GM19025 (cell line): ENCODE results near the gene PDE3B.
"Not testable (repeated sequence)": the region's sequence is repeated elsewhere in the genome, so short reads cannot be mapped to it uniquely, and the experiment has no call there.

Experiments used
- ATAC-seq: cut with Tn5 transposase; IDR thresholded peaks from one replicate; pipeline ENCODE4 v1.9.1; 2021; ENCODE audit warnings: mild to moderate bottlenecking, low read depth, moderate library complexity; ENCODE audit not compliant: unreplicated experiment

Gene PDE3B

DNA sequence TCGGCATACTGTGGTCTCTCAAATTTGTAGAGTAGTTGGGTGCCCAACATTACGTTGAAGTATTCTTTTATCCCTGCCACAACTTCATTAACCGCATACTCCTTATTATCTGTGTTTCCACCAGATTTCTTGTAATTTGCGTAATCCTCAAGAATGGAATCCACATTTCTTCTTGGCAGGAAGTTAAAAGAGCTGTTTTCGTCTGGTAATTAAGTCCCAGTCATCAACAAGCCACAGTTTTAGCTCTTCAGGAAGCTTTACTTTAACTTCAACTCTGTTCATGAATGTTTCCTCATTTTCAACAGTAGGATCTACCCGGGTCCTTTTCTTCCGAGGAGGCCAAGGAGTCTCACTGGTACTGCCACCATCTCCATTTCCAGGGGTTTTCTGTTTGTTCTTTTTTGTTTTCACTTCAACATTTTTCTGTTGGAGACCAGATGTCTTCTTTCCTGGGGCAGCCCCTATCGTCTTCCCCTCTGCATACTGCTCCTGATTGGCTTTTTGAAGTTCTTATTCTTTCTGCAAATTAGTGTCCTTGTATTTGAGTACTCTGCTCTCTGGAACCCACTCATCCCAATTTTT, 30.3 kb downstream of the PDE3B start:
- ATAC-seq, result no peak

DNA sequence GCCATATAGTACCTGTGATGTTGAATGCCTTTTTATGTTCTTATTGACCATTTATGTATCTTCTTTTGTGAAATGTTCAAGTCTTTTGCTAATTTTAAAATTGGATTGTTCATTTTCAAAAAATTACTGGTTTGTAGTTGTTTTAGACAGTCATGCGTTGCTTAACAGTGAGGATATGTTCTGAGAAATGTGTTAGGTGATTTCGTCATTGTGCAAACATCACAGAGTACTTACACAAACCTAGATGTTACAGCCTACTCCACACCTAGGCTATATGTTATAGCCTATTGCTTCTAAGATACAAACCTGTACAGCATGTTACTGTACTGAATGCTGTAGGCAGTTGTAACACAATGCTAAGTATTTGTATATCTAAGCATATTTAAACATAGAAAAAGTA, 32.5 kb downstream of the PDE3B start:
- ATAC-seq, result no peak

DNA sequence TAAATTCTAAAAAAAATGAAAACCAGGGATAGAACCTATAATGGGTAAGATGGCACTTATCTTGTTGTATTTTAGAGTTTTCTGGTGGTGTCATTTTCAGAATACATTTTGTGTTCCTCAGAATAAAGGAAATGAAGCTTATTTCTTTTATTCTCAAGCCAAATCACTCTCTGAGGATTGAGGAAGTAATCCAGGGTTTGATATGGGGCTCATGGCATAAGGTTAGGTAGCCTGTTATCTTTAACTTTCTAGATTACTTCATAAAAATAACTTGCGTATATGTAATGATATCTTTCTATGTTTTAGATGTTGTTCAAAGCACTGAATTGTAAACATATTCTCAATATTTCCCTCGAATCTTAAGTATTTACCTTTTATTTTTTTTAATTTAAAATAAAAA, 33.5 kb downstream of the PDE3B start:
- no peak for ATAC-seq

DNA sequence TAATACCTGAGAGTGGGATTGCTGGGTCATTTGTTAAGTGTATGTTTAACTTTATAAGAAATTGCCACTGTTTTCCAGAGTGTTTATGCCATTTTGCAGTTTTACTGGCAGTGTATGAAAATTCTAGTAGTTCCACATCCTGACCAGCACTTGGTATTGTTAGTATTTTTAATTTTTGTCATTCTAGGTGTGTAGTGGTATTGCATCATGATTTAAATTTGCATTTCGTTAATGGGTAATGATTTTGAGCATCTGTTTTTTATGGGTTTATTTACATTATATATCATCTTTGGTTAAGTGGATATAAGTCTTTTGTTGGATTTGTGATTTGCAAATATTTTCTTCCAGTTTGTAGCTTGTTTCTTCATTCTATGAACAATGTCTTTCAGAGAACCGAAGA, 34.7 kb downstream of the PDE3B start:
- ATAC-seq, result no peak

DNA sequence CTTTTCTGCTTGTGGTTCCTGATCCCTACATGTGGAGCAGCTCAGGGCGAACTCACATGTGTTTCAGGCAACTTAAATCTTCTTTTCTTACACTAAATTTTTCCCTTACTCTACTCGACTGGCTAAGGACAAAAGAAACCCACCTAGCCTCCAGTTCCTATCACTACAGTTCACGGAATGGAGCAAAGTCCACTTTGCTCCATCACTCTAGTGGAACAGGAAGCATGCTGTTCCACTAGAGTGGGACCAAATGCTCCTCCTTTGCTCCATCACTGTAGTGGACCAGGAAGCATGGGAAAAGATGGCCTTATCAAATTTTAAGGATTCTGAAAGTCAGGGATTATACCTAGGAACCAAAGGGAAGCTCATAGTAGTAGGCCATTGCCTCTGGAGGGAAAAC, 36.1 kb downstream of the PDE3B start:
- ATAC-seq, result no peak

DNA sequence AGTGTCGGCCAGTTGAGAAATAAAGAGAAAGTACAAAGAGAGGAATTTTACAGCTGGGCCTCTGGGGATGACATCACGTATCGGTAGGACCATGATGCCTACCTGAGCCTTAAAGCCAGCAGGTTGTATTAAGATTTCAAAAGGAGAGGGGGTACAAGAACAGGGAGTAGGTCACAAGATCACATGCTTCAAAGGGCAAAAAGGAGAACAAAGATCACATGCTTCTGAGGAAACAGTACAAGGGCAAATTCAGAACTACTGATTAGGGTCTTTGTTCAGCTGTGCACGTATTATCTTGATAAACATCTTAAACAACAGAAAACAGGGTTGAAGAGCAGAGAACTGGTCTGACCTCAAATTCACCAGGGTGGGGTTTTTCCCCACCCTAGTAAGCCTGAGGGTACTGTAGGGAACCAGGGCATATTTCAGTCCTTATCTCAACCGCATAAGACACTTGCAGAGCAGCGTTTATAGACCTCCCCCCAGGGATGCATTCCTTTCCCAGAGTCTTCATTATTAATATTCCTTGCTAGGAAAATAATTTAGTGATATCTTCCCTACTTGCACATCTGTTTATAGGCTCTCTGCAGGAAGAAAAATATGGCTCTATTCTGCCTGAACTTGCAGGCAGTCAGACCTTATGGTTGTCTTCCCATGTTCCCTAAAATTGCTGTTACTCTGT, 40.8 kb downstream of the PDE3B start:
- ATAC-seq, result not testable (repeated sequence)

DNA sequence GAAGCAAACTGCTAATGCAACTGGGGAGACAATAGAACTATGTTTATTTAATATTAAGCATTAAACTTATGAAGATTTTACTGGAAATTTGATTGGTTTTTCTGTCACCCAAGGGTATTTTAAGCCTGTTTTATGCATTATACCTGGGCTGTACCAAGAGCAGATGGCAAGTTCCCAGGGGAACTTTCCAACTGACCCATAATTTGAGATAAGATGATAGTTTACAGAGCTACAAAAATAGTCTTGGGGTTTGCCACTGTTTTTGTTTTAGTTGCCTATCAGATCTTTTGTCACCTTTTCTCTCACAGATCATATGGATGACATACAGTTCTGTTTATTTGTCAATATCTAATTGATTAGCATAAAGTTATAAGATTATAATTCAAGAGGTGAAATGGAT, 43.9 kb downstream of the PDE3B start:
- ATAC-seq, result no peak

DNA sequence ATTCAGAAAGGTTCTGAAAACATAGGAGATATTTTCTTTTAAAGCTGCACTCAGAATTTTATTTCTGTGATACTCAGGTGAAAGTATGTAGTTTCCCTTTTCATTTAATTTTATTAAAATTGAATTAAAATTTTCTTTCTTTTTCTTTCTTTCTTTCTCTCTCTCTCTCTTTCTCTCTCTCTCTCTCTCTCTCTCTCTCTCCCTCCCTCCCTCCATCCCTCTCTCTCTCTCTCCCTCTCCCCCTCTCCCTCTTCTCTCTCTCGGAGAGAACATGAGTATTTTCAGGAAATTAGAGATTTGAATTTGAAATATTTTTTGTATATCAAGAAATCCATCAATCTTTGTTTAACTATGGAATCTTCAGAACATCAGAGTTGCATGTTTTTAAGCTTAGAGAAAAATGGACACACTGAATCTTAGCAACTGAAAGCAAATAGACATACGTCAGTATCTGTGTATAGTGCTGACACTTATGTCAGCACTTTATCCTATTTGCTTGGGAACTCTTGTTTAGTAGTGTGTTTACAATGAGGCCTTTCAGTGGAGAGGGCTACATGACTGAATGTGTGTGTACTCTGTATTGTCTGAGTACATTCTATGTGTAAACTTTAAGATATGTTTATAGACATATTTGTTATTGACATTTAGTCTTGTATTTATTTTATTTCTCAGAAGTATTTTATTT, 44.5 kb downstream of the PDE3B start:
- no peak for ATAC-seq

DNA sequence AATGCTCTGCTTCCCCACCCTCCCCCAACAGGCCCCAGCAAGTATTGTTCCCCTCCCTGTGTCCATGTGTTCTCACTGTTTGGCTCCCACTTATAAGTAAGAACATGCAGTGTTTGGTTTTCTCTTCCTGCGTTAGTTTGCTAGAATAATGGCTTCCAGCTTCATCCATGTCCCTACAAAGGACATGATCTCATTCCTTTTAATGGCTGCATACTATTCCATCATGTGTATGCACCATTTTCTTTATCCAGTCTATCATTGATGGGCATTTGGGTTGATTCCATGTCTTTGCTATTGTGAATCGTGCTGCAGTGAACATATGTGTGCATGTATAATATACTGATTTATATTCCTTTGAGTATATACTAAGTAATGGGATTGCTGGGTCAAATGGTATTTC, 52.1 kb downstream of the PDE3B start:
- not testable (repeated sequence) for ATAC-seq

DNA sequence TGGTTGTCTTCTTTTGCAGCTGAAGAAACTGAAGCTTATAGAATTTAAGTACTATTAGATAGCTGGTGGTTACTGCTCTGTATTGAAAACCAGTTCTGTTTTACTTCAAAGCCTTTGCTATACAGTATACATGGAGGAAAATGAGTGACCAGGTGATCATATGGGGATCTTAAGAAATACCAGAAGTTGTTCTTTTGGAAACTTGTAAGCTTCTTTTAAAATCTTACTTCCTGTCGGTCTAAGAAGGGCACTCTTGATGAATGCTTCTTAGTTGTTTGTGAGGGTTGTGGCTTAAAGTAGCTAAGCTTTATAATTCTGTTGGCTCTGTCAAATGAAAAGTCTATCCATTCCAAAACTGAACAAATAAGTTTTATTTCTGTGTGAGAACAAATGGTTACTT, 55.2 kb downstream of the PDE3B start:
- no peak for ATAC-seq

DNA sequence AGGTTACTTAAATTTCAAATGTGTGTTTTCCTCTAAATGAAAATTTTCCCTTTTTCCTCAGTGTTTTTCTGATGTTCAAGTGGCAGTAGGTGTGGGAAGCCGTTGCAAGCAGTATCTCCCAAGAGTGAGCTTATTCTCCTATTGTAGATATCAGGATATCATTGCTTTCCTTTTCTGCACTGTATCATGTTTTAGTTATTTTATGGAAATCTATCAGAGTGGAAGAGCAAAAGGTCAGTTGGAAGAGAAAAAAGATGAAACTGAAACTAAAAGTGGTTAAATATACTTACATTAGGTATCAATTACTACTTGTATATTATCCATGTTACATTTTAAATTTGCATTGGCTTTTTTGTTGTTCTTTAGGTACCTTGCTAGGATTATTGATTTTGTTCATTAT, 57.0 kb downstream of the PDE3B start:
- no peak for ATAC-seq

DNA sequence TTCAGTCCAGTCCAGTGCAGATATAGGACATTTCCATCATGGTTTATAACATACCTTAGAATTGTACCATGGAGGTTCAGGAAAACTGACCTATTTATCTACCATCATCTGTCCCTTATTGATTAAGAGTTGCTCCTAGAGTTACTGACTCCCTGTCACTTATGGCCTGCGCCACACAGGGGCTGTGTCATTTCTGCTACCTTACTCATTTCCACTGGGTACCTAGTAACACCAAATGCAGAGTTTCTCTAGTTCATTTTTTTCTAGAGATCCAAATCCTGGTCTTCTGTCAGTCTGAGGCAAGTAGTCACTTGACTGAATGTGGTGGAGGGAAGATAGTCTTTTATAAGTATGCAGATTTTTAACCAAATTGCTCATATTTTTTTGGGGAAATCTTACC, 59.2 kb downstream of the PDE3B start:
- no peak for ATAC-seq

DNA sequence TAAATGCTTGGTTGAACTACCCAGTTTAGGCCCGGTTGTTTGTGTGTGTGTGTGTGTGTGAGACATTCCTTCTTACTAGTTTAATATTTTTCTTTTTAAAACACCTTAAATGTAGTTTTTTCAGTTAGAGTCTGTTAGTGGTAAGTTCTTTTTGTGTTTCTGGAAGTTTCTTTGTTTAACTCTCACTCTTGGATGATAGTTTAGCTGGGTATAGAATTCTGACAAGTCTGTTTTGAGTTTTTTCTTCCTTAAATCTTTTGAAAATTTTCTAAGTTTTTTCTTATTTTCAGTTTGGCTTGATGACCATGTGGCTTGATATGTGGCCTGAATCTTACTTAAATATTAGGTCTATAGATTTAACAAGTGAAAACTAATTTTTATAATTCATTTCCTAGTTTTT, 60.1 kb downstream of the PDE3B start:
- ATAC-seq, result no peak

DNA sequence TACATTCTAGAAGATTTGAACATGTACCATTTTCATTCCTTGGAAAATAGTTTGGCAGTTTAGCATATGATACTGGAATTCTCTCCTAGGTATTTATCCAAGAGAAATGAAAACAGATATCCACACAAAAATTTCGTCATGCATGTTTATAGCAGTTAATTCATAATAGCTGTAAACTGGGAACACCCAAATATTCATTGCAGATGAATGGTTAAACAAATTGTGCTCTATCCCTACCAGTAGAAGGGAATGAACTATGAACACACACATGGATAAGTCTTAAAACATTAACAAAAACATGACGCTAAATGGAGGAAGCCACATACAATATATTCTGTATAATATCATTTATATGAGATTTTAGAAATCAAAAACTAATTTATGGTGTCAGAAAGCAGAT, 61.5 kb downstream of the PDE3B start:
- no peak for ATAC-seq

DNA sequence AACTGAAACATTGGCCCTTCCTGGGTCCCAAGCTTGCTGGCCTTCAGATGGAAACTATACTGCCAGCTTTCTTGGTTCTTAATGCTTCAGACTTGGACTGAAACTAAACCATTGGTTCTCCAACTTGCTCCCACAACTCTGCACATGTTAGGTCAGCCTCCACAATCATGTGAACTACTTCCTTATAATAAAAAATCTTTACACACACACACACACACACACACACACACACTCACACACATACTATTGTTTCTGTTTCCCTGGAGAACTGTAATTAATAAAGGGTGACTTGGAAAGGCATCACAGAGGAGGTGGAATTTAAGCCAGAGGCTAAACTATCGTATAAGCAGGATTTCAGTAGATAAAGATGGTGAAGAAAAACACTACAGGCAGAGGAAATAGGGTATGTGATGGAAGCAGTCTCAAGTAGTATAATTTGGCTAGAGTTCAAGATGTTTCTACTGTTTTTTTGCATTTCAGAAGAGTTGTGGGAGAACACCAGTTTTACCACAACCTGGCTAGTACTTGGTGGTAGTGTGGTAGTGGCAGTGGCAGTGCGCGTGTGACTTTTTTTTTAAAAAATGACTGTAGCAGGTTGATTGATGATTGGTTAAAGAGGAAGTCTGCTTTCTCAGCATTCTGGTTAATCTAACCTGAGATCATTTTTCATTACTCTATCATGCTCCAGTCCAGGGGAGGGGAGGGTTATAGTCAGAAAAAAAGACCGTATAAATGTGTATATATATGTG, 70.1 kb downstream of the PDE3B start:
- no peak for ATAC-seq

DNA sequence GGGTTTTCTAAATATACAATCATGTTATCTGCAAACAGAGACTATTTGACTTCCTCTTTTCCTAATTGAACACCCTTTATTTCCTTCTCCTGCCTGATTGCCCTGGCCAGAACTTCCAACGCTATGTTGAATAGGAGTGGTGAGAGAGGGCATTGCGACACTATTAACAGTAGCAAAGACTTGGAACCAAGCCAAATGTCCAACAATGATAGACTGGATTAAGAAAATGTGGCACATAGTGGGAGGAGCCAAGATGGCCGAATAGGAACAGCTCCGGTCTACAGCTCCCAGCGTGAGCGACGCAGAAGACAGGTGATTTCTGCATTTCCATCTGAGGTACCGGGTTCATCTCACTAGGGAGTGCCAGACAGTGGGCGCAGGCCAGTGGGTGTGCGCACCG, 72.1 kb downstream of the PDE3B start:
- ATAC-seq, result not testable (repeated sequence)

DNA sequence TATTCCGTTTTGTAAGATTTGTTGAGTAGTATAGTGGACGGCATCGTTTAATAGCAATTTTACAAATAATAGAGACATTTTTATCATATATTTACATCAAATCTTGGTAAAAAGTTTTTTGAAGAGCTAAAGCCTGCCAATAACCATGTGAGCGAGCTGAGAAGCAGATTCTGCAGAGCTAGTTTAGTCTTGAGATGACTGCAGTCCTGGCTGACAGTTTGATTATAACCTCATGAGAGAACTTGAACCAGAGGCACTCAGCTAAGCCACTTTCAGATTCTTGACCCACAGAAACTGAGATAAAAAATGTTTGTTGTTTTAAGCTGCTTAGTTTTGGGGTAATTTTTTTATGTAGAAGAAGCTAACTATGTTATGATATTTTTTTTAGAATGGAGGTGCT, 78.9 kb downstream of the PDE3B start:
- no peak for ATAC-seq

DNA sequence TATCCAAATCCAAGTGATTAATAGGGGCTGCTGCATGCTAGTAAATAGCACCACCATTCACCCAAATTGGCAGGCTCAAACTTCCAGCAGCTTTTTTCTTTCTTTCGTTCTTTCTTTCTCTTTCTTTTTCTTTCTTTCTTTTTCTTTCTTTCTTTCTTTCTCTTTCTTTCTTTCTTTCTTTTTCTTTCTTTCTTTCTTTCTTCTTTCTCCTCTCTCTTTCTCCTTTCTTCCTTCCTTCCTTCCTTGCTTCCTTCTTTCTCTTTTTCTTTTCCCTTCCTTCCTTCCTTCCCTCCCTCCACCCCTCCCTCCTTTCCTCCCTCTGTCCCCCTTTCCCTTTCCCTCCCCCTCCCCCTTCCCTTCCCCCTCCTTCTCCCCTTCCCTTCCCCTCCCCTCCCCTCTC, 81.5 kb downstream of the PDE3B start:
- ATAC-seq, result no peak

DNA sequence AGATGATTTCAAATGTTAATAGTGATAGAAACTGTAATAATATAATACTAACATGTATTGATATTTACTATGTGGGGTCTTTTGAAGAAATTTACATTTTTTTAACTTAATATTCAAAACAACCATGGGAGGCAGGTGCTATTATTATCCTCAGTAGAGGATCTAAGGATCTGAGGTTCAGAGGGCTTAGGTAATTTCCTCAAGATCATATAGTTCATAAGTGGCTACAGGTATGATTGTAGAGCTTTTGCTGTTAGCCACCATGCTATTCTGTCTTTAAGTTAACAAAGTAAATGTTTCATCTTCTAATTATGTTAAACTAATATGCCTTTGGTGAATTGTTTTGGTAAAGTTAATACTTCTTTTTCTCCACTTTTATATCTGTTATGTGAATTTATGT, 83.6 kb downstream of the PDE3B start:
- no peak for ATAC-seq

DNA sequence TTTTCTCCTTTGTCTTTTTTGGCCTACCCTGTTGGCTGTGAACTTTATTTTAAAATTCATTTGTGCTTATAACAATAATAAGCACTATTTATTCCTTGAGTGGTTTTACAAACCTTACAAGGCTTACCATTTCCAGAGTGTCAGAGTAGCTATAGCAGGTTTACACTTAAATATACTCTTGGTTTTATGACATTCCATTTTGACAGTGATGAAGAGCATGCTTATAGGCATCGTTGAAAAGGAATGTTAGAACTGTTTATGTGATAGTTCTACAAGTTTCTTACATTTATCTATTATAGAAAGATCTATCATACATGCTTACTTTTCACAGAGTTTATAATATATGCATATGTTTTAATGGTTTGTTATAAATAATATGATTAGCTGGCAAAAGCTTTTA, 84.1 kb downstream of the PDE3B start:
- ATAC-seq, result no peak

DNA sequence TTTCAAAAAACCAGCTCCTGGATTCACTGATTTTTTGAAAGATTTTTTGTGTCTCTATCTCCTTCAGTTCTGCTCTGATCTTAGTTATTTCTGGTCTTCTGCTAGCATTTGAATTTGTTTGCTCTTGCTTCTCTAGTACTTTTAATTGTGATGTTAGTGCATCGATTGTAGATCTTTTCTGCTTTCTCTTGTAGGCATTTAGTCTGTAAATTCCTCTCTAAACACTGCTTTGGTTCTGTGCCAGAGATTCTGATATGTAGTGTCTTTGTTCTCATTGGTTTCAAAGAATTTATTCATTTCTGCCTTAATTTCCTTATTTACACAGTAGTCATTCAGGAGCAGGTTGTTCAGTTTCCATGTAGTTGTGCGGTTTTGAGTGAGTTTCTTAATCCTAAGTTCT, 96.9 kb downstream of the PDE3B start:
- ATAC-seq, result not testable (repeated sequence)
